RWPE1 (cell line): ENCODE results near the gene HEATR5B.

Source experiments
- CTCF ChIA-PET: fragments of 350-600 bp; sonication (Branson Sonifier 250); formaldehyde crosslinking; extraction: SDS; loops from one replicate; lab custom pipeline; 2021; lab: Yijun Ruan, JAX
- POLR2A ChIA-PET: fragments of 400-600 bp; formaldehyde crosslinking; extraction: SDS; loops from one replicate; lab custom pipeline; 2020; ENCODE audit warnings: antibody characterized with exemption; ENCODE audit not compliant: low non-redundant PET; lab: Yijun Ruan, JAX
- DNase-seq: peaks from one replicate; pipeline ENCODE4 v3.0.0; 2012; ENCODE audit warnings: low spot score
- H3K27ac ChIP-seq: fragments of 450-650 bp; 2 replicates; pipeline ENCODE4 v1.5.1; 2017
- CTCF ChIP-seq: fragments of 450-650 bp; conservative IDR thresholded peaks from 2 replicates; pipeline ENCODE4 v1.5.1; 2017; ENCODE audit warnings: low read depth, mild to moderate bottlenecking

HEATR5B gene

DNA sequence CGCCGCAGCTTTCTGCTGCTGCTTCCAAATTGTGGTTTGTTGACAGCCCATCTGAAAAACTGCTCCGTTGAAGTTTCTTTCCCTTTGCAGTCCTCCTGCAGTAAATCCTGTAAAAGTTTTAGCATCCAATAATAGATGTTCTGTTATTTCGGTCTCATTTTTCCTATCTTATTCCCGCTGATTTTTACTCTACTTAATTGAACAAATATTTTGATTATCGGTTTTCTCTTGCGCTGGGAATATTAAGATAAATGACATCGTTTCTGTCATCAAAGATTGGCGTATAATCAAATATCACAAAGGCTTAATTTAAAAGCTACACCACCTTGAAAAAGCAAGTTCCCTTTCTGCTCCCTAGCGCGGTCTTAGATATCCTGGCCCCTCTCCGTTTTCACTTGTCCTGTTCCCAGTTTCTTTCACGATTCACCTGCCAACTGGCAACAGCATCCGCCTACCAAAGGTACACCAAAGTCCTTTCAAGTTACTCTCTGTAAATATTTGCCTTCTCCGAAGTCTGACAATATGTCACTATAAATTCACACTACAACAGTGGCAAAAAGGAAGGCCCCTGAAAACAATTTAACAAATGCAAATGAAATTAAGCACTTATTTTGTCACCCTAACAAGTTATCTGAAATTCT, 116.8 kb downstream of the HEATR5B start:
- no peak for DNase-seq
- ChIA-PET CTCF (interaction anchor here (0.5 kb wide), 1 partner anchor 1534 kb away, joined by 3 read pairs; no protein-coding TSS in a partner anchor), POLR2A (interaction anchor here (0.5 to 0.6 kb wide), 2 partner anchors 20 to 97 kb away, joined by 4 read pairs; no protein-coding TSS in a partner anchor)
- TF ChIP-seq CTCF, result no peak
- peak overlapping the region; percentile 88 for H3K27ac ChIP-seq

- ChIA-PET CTCF (interaction anchor here (0.5 kb wide), 2 partner anchors 118 to 1534 kb away, joined by 3 read pairs; no protein-coding TSS in a partner anchor), POLR2A (interaction anchor here (0.5 to 0.6 kb wide), 3 partner anchors 21 to 262 kb away, joined by 3 to 4 read pairs (median 4); no protein-coding TSS in a partner anchor)
- peak; percentile 94 for DNase-seq
- TF ChIP-seq CTCF, result no peak
- peak within 1 kb of the TSS; percentile 88 for H3K27ac ChIP-seq
Measured at GRCh38 chr2:36966370-36967235, 117.6 kb downstream of the HEATR5B start, which contains the start of gene STRN. Gene STRN, minus strand, starts transcription at chr2:36966536. Its CDS starts 73 bp downstream, at chr2:36966463.

DNA sequence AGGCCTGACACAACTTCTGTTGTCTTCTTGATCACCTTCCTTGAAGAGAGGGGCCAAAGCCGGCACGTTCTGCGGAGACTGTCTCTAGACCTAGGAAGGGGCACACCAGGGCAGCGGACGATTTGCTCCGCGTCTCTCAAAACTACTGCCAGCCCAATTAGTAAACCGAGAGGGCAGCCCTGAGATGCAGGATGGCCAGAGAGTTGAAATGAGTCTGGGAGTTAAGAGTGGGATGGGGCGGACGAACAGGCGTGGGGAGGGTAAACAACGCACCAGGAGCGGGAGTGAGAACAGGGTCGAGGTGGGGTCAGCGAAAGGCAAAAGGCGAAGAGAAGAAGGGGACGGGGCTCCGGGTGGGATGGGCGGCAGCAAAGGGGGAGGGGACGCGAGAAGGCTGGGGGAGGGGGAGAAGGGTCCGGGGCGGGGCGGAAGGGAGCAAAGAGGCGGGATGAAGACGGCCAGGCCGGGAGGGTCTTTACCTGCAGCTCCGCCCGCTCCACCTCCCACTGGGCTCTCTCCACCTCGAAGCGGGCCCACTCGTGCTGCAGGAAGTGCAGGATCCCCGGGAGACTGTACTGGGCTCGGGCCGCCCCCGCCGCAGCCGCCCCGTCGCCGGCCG, 118.3 kb downstream of the HEATR5B start:
- DNase-seq, result peak; percentile 50

GRCh38 chr2:36965206-36965605, 119.0 kb downstream of the HEATR5B start:
- no peak for TF ChIP-seq CTCF
- H3K27ac ChIP-seq, result peak overlapping the region; percentile 88
- CTCF ChIA-PET, result interaction anchor here (0.5 kb wide), 1 partner anchor 355 kb away, joined by 3 read pairs; no protein-coding TSS in a partner anchor
- POLR2A ChIA-PET, result no interaction called here
- DNase-seq, result no peak

More for the DNA sequence above, 118.3 kb downstream of the HEATR5B start:
- POLR2A ChIA-PET, result interaction anchor here (0.6 kb wide), 1 partner anchor 263 kb away, joined by 3 read pairs; no protein-coding TSS in a partner anchor
- CTCF ChIA-PET, result interaction anchor here (0.5 kb wide), 1 partner anchor 119 kb away, joined by 3 read pairs; no protein-coding TSS in a partner anchor
- peak overlapping the region; percentile 88 for H3K27ac ChIP-seq
- no peak for TF ChIP-seq CTCF

- H3K27ac ChIP-seq, result no peak overlapping the region
- no peak for TF ChIP-seq CTCF
- POLR2A ChIA-PET, result no interaction called here
- no peak for DNase-seq
- CTCF ChIA-PET, result interaction anchor here (0.5 kb wide), 1 partner anchor 355 kb away, joined by 3 read pairs; no protein-coding TSS in a partner anchor
Measured at GRCh38 chr2:36964496-36965058, 119.6 kb downstream of the HEATR5B start.
